Cardiac muscle cell (in vitro differentiated cells and primary cell): ENCODE data around the gene NTNG2. TPM values are rescaled to one million over a fixed set of nuclear protein-coding genes. Genes with fewer than 3 reads are reported as not detected.

Experiments used
- DNase-seq, 2 donors: peaks; one replicate each; pipeline versions ENCODE4 v3.0.0 to v3.0.0-alpha.2; 2010 to 2017; ENCODE audit warnings: low read depth in 1 of 2, low spot score in 1 of 2
- H3K27ac ChIP-seq: fragments of 200-600 bp; sonication (generic); 2 replicates; pipeline ENCODE4 v1.5.1; 2016
- H3K27me3 ChIP-seq: fragments of 200-600 bp; sonication (generic); 2 replicates; pipeline ENCODE4 v1.6.0; 2016; ENCODE audit warnings: control low read depth
- H3K36me3 ChIP-seq: fragments of 200-600 bp; sonication (generic); 2 replicates; pipeline ENCODE4 v1.5.1; 2016; ENCODE audit warnings: control low read depth
- H3K4me1 ChIP-seq: fragments of 200-600 bp; sonication (generic); 2 replicates; pipeline ENCODE4 v1.8.1; 2017; ENCODE audit warnings: low read depth, mild to moderate bottlenecking, mixed run types
- H3K4me3 ChIP-seq: fragments of 200-600 bp; sonication (generic); 2 replicates; pipeline ENCODE4 v1.5.1; 2016; ENCODE audit warnings: mild to moderate bottlenecking
- H3K9me3 ChIP-seq: fragments of 200-600 bp; sonication (generic); 2 replicates; pipeline ENCODE4 v1.5.1; 2017; ENCODE audit warnings: low read depth, mild to moderate bottlenecking, control low read depth
- CTCF ChIP-seq: IDR thresholded peaks from 2 replicates; pipeline ENCODE4 v1.5.1; 2012; ENCODE audit warnings: low read depth, mild to moderate bottlenecking, low read length
- polyA plus RNA-seq: library from polyadenylated mRNA; unstranded; fragments of >200 nt; fragmentation: Nextera tagmentation; extraction: Ambion mirVana; gene quantifications from 2 replicates; pipeline ENCODE4 v1.2.1, GENCODE V29; 2016
- total RNA-seq: library from RNA; depleted of rRNA; stranded (reverse); fragments of >200 nt; gene quantifications from 2 replicates; pipeline ENCODE4 v1.2.3, GENCODE V29; 2016

The NTNG2 gene
- total and polyA plus RNA-seq, 2 experiments from 2014 or later, result 1.7 to 3.5 TPM

DNA sequence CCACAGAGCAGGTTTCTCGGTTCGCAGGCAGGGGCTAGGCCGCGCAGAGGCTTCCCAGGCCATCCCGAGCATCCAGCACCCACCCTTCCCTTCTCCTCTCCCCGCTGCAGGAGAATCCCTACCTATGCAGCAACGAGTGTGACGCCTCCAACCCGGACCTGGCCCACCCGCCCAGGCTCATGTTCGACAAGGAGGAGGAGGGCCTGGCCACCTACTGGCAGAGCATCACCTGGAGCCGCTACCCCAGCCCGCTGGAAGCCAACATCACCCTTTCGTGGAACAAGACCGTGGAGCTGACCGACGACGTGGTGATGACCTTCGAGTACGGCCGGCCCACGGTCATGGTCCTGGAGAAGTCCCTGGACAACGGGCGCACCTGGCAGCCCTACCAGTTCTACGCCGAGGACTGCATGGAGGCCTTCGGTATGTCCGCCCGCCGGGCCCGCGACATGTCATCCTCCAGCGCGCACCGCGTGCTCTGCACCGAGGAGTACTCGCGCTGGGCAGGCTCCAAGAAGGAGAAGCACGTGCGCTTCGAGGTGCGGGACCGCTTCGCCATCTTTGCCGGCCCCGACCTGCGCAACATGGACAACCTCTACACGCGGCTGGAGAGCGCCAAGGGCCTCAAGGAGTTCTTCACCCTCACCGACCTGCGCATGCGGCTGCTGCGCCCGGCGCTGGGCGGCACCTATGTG lies 36.1 kb downstream of the NTNG2 start:
- no peak overlapping the region for H3K27ac ChIP-seq
- H3K4me1 ChIP-seq, result no peaks in the 10 kb centered on the region
- no peaks in the 10 kb centered on the region for H3K36me3 ChIP-seq
- H3K9me3 ChIP-seq, result no peaks in the 10 kb centered on the region
- TF ChIP-seq CTCF, result no peak
- DNase-seq, result no peak
- no peak overlapping the region for H3K4me3 ChIP-seq
- no peaks in the 10 kb centered on the region for H3K27me3 ChIP-seq

- no peak for TF ChIP-seq CTCF
- no peaks in the 10 kb centered on the region for H3K36me3 ChIP-seq
- no peaks in the 10 kb centered on the region for H3K27me3 ChIP-seq
- no peaks in the 10 kb centered on the region for H3K4me1 ChIP-seq
- H3K9me3 ChIP-seq, result no peaks in the 10 kb centered on the region
- no peak overlapping the region for H3K27ac ChIP-seq
- H3K4me3 ChIP-seq, result no peak overlapping the region
- no peak for DNase-seq
These were observed 37.2 kb downstream of the NTNG2 start for GRCh38 chr9:132199056-132199455.

DNA sequence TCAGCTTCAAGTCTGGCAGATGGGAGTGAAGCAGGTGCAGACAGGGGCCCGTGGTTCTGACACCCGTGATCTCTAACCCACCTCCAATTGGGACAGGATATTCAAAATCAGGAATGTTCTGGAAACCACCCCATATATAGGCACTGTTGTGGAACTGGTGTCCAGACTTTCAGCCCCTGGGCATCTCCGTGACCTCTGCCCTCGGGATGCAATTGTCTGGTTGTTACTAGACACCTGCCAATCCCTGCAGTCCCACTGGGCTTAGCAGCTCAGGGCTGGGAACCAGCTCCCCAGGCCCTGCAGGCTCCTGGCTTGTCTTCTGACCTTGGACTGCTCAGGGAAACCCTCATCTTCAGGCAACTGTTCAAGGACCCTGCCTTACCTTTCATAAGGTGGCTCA lies 38.8 kb downstream of the NTNG2 start:
- Histone ChIP-seq H3K27me3 (no peaks in the 10 kb centered on the region), H3K4me3 (no peak overlapping the region), H3K27ac (no peak overlapping the region), H3K9me3 (no peaks in the 10 kb centered on the region), H3K4me1 (no peaks in the 10 kb centered on the region), H3K36me3 (no peaks in the 10 kb centered on the region)
- TF ChIP-seq CTCF, result no peak
- DNase-seq, result no peak

DNA sequence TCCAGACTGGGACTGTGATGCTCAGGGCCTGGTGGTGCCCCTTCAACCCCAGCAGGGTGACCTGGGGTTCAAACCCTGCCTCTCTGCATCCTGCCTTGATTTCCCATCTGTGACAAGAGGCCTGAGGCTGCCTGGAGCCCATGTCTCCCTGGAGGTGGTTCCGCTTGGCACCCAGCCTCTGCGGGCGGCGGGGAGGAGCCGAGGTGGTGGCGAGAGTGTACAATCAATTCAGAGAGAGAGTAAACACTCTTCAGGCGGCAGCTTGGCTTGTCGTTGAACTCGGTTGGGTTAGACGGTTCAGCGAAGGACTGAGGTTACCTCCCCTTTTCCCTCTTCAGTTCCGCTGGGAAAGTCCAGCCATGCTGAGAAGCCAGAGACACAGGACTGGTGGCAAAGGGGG lies 39.3 kb downstream of the NTNG2 start:
- no peak overlapping the region for H3K27ac ChIP-seq

DNA sequence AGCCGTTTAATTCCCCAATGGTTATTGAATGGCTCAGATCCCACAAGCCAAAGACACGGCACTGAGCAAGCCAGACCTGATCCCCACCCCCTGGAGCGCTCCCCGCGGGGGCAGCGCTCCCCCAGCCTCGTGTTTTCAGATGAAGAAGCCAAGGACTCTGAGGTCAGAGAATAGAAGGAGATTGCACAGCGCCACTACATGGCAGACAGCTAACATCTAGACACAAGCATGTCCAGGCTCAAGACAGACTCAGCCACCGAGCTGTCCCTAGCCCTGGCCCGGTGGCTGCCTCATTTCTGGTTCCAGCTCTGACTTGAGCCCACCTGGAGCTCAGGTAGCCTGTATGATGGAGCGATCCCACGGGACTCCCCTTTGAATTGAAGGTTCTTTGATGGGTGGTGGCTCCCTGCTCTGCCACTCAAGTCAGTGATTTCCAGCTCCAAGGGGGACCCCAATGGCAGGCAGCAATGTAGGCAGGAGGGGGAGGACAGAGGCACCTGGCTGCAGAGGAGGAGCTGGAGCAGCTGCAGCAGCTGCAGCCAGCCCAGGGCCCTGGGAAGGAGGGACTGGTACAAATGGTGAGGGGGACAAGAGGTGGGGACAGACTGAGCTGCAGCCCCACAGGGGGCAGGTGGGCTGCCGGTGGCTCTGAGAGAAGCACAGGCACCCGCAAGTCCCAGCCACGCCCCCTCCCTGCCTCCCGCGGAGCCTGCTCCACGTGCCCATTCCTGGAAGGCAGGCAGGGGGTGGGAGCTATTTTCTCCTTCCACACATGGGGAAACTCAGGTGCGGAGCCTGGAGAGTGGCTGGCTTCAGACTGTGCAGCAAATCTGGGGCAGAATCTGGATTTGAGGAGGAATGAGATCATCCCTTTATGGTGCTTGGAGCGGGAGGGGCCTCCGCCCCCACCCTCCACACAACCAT lies 40.2 kb downstream of the NTNG2 start:
- H3K27me3 ChIP-seq, result no peaks in the 10 kb centered on the region
- DNase-seq, result no peak
- H3K27ac ChIP-seq, result no peak overlapping the region
- no peaks in the 10 kb centered on the region for H3K36me3 ChIP-seq
- H3K4me1 ChIP-seq, result no peaks in the 10 kb centered on the region
- no peaks in the 10 kb centered on the region for H3K9me3 ChIP-seq
- H3K4me3 ChIP-seq, result no peak overlapping the region
- no peak for TF ChIP-seq CTCF

More for the DNA sequence above, 39.3 kb downstream of the NTNG2 start:
- no peaks in the 10 kb centered on the region for H3K4me1 ChIP-seq
- no peak for TF ChIP-seq CTCF
- H3K4me3 ChIP-seq, result no peak overlapping the region
- H3K27me3 ChIP-seq, result no peaks in the 10 kb centered on the region
- no peak for DNase-seq
- H3K9me3 ChIP-seq, result no peaks in the 10 kb centered on the region
- H3K36me3 ChIP-seq, result no peaks in the 10 kb centered on the region
